Colonic mucosa (tissue), 4 donors: ENCODE data around the gene CBX8. TPM values are rescaled to one million over a fixed set of nuclear protein-coding genes. Genes with fewer than 3 reads are reported as not detected.

Source experiments
- DNase-seq: peaks from one replicate; pipeline ENCODE4 v3.0.0-alpha.2; 2020
- H3K27ac ChIP-seq: fragments of 200-600 bp; one replicate; pipeline ENCODE4 v1.8.0; 2021
- H3K27me3 ChIP-seq: fragments of 200-600 bp; one replicate; pipeline ENCODE4 v1.8.0; 2021
- H3K36me3 ChIP-seq: fragments of 200-600 bp; one replicate; pipeline ENCODE4 v1.8.0; 2021
- H3K4me1 ChIP-seq: fragments of 200-600 bp; one replicate; pipeline ENCODE4 v1.8.0; 2021; ENCODE audit warnings: mild to moderate bottlenecking
- H3K4me3 ChIP-seq: fragments of 200-600 bp; one replicate; pipeline ENCODE4 v1.8.0; 2021
- H3K9ac ChIP-seq, 2 donors: one replicate each; pipeline ENCODE4 v1.7.0; 2013; ENCODE audit warnings: control low read depth in 2 of 2, low read depth in 2 of 2, low read length in 2 of 2
- H3K9me3 ChIP-seq: fragments of 200-600 bp; one replicate; pipeline ENCODE4 v1.8.0; 2021
- CTCF ChIP-seq: fragments of 200-600 bp; IDR thresholded peaks from one replicate; pipeline ENCODE4 v1.8.0; 2022; ENCODE audit warnings: antibody characterized with exemption, mild to moderate bottlenecking
- intact Hi-C: fragments of 100-400 bp; cut with DNase I; formaldehyde crosslinking; loops from one replicate; pipeline ENCODE4 v1.14.1; 2022
- total RNA-seq, 2 donors: library from RNA; stranded (reverse); fragmentation: NEBNext Ultra II Directional in 1 of 2; extraction: Animal tissue kit (Norgen Biotek cat#: 25700) in 1 of 2; gene quantifications; one replicate each; pipeline ENCODE4 v1.2.1, GENCODE V29; 2021
- donor health status: healthy.
- donor health status: DM: no; HTN: no; CAD: no.
- donor health status: DM: no; HTN: no; CAD: no.

The CBX8 gene
- total RNA-seq, 2 donors from 2014 or later, result 5.0 to 8.1 TPM

GRCh38 chr17:79797492-79798298 lies 818 bp upstream of the CBX8 start:
- H3K4me1 ChIP-seq, result peaks cover 19% of the 10 kb centered on the region
- no peak for DNase-seq
- intact Hi-C loops, result no loop called here
- H3K27me3 ChIP-seq, result peaks cover 59% of the 10 kb centered on the region
- no peak overlapping the region for H3K27ac ChIP-seq
- H3K36me3 ChIP-seq, result no peaks in the 10 kb centered on the region
- peak overlapping the region; percentile 26 to 63 for H3K9ac ChIP-seq
- TF ChIP-seq CTCF, result no peak
- H3K4me3 ChIP-seq, result peak overlapping the region; percentile 70
- H3K9me3 ChIP-seq, result no peaks in the 10 kb centered on the region

- Histone ChIP-seq H3K27ac (peak overlapping the region; percentile 75), H3K36me3 (no peaks in the 10 kb centered on the region), H3K4me3 (peak overlapping the region; percentile 70), H3K9me3 (no peaks in the 10 kb centered on the region), H3K27me3 (peaks cover 59% of the 10 kb centered on the region), H3K9ac (peak overlapping the region; percentile 73 to 74), H3K4me1 (peaks cover 22% of the 10 kb centered on the region)
- TF ChIP-seq CTCF, result no peak
- intact Hi-C loops, result no loop called here
- no peak for DNase-seq
These were observed 474 bp downstream of the CBX8 start for GRCh38 chr17:79796444-79796762.

- Histone ChIP-seq H3K4me1 (peaks cover 22% of the 10 kb centered on the region), H3K4me3 (peak overlapping the region; percentile 70), H3K9ac (peak overlapping the region in 1 of 2 donors; percentile 73), H3K9me3 (no peaks in the 10 kb centered on the region), H3K27ac (no peak overlapping the region), H3K27me3 (peaks cover 59% of the 10 kb centered on the region), H3K36me3 (no peaks in the 10 kb centered on the region)
- TF ChIP-seq CTCF, result no peak
- DNase-seq, result no peak
- intact Hi-C loops, result no loop called here
These were observed 958 bp downstream of the CBX8 start for GRCh38 chr17:79795795-79796443.

GRCh38 chr17:79794659-79795511 lies 2.0 kb downstream of the CBX8 start:
- intact Hi-C loops, result loop anchor here (5.0 kb wide), 1 partner anchor 192 kb away; no protein-coding TSS in a partner anchor
- TF ChIP-seq CTCF, result no peak
- H3K9me3 ChIP-seq, result no peaks in the 10 kb centered on the region
- no peak overlapping the region for H3K27ac ChIP-seq
- H3K4me3 ChIP-seq, result no peak overlapping the region
- no peak overlapping the region for H3K9ac ChIP-seq
- DNase-seq, result no peak
- no peaks in the 10 kb centered on the region for H3K36me3 ChIP-seq
- H3K4me1 ChIP-seq, result peaks cover 22% of the 10 kb centered on the region
- peaks cover 59% of the 10 kb centered on the region for H3K27me3 ChIP-seq

GRCh38 chr17:79793924-79794304 lies 3.0 kb downstream of the CBX8 start:
- intact Hi-C loops, result loop anchor here (5.0 kb wide), 1 partner anchor 193 kb away; no protein-coding TSS in a partner anchor
- no peak for DNase-seq
- no peaks in the 10 kb centered on the region for H3K36me3 ChIP-seq
- H3K27me3 ChIP-seq, result peaks cover 59% of the 10 kb centered on the region
- no peak for TF ChIP-seq CTCF
- H3K4me1 ChIP-seq, result peaks cover 22% of the 10 kb centered on the region
- no peaks in the 10 kb centered on the region for H3K9me3 ChIP-seq
- H3K27ac ChIP-seq, result no peak overlapping the region
- no peak overlapping the region for H3K4me3 ChIP-seq
- H3K9ac ChIP-seq, result no peak overlapping the region
